GM19372 (cell line): ENCODE data around the gene SCARF2.

ENCODE experiments used
- ATAC-seq: cut with Tn5 transposase; IDR thresholded peaks from one replicate; pipeline ENCODE4 v1.9.1; 2021; ENCODE audit warnings: mild to moderate bottlenecking, low read depth, moderate library complexity; ENCODE audit not compliant: unreplicated experiment

SCARF2 gene

DNA sequence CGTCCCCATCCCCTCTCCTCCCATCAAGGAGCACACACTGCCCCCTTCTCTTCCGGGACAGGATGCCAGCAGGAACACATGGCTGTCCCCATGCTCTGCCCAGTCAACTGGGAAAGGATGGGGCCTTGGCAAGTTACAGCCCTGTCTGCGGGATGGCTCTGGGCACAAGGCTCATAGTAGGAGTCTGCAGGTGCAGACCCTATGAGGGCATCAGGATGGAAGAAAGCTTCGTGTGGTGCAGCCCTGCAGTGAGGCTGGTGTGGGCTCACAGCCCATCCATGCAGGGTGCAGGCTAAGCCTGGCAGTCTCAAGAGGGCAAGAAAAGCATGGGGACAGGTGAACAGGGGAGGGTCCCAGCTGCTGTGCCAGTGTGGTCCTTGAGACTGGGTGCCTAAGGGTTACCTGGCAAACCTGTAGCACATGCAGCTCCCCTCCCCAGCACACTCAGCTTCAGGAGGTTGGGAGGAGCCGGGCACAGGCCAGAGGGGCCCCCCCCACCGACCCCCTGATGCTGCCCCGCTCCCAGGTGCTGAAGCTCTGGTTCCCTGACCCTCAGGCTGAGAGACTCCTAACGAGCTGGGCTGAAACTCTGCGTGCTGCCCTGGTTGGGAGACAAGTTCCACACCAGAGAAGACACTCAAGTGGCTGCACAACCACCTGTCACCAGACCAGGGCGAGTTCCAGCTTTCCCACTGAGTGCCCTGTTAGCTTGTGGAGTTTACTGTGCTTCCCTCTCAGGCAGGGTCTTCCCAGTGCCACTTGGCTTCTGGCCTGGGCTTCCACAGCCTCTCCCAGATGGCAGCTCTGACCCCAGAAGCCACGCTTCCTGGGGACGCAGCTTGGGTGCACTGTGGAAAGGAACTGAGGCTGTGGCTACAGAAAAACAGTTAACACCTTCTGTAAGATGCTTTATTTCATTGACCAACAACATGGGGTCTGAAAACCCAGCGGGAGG, 3.3 kb upstream of the SCARF2 start:
- no peak for ATAC-seq

DNA sequence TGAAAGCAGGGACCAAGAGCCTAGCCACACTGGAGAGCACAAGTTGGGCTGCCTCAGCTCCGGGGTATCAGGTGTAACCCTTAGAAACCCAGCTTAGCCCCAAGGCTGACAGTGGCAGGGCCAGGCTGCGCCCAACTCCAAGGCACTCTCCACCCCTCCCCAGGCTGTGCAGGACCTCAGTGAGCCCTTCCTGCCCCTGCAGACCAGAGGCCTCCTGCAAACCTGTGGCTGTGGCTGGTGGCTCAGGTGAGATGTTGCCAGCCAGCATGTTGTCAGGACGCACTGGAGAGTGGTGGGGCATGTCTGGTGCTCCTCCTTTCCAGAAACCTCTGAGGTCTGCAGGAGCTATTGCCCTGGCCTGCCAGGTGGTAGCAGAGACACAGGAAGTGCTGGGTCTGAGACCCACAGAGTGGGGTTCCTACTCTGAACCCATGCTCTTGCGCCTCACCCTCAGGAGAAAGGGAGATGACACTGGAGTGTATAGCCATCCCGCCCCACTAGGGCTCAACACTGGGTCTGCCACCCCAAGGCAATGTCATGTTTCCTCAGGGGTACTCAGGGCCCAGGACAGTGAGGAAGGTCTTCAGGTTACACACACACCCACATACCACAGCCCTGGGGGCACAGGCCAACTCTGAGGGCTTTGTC, 2.4 kb upstream of the SCARF2 start:
- ATAC-seq: no peak

DNA sequence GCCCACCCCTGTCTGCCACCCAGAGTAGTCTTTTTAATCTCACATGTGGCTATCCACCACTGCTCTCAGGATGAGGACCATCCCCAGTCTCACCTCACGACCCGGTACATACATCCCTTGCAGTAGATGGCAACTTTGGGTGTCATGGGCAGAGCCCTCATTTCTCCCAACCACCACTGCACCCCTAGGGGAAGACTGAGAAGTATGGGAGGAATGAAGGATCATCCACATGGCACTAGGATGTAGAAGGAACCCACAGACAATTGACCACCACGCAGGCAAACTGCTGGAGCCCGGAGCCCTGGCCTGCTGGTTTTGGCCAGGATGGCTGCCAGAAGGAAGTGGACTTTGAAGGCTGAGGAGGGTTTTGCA, 1.9 kb upstream of the SCARF2 start:
- ATAC-seq: no peak

DNA sequence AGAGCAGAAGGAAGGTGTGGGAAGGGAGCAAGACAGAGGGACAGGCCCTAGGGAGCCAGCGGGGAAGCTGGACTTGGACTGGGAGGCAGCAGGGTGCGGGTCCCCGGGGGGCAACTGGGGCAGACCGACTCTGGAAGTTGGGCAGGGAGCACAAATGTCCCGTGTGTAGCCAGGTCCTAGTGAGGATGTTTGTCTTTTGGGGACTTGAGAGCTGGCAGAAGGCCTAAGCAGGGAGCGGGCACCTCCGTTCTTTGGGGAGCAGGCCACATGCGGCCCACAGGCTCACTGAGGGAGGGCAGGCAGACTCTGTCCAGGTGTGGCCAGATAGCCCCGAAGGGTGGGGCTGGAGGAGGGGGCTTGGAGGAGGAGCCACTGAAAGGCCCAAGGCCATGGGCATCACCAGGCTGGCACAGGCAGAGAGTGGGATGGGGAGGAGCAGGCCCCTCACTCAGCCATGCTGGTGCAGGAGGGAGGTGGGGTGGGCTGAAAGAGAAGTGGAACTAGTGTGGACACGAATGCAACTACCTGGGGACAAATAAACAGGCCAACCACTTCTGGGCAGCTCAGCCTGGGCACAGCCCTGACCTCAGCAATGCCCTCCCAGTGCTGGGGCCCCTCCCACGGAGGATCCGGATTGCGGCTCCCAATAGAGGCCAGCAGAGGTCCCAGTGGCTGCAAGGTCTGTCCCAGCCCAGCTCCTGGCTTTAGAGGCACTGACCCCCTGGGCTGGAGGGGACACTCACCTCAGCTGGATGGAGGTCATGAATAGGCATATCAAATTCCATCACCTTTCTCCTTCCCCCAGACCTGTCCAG, 1.3 kb upstream of the SCARF2 start:
- no peak for ATAC-seq

DNA sequence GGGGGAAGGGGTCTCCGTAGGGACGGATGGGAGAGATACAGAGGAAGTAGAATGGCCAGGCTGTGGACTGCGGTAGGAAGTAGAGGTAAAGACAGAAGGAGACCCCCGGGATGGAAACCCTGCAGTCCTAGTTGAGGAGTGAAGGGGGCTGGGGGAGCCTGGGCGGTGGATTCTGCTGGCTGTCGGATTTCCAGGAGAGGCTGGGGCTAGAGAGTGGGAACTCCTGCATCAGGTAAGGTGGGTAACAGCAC, 727 bp upstream of the SCARF2 start:
- no peak for ATAC-seq

DNA sequence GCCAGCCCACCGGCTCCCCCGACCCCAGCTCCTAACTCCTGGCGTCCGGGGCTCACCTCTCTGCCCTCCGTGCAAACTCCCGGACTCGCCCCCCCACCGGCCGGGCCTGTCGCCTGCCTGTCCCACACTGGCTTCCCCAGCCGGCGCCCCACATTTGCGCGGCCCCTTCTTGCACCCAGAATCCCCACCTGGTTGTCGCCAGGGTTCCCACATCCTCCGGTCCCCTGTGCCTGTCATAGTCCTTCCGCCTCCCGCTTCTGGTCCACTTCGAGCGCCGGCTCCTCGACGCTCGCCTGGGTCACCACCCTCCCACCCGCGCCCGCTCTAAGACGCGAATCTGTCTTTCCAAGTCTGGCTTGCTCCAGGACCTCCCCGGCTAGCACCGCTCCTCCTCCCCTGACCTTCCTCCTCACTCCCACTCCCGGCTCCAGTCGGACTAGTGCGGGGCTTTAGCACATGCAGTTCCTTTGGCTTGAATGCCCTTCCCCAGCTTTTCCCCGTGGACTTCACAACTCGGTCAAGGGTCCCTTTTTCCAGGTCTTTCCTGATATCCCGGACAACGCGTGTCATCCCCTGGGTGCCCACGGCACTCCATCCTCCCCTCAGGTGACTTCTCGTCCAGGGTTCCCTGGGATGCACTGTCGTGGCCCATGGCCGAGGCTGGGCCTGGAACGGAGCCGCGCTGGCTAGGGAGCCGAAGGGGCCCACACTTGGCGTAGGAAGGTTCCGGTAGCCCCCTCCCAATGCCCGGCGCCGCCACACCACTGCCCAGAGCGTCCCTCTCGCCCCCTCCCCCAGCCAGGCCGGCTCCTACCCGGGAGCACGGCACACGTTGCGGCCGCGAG, 635 bp downstream of the SCARF2 start:
- no peak for ATAC-seq

DNA sequence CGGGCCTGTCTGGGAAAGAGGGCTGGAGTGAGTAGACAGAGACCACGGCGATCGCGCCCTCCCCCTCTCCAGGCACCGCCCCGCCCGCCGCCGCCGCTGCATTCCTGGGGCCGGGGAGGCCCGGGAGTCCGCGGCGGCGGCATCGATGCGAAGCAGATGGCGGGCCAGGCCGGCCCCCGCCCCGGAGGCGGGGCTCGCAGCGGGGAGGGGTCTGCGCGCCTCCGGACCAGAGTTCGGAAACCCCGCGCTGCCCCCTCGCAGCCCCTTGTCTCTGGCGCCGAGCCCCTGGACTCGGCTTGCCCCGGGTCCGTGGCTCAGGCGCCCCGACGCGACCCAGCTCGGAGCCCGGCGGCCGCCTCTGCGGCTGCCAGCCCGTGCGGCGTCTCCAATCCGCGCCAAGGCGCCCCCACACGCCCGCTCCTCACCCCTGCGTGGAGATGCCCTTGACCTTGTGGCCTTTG, 1.3 kb downstream of the SCARF2 start:
- no peak for ATAC-seq

DNA sequence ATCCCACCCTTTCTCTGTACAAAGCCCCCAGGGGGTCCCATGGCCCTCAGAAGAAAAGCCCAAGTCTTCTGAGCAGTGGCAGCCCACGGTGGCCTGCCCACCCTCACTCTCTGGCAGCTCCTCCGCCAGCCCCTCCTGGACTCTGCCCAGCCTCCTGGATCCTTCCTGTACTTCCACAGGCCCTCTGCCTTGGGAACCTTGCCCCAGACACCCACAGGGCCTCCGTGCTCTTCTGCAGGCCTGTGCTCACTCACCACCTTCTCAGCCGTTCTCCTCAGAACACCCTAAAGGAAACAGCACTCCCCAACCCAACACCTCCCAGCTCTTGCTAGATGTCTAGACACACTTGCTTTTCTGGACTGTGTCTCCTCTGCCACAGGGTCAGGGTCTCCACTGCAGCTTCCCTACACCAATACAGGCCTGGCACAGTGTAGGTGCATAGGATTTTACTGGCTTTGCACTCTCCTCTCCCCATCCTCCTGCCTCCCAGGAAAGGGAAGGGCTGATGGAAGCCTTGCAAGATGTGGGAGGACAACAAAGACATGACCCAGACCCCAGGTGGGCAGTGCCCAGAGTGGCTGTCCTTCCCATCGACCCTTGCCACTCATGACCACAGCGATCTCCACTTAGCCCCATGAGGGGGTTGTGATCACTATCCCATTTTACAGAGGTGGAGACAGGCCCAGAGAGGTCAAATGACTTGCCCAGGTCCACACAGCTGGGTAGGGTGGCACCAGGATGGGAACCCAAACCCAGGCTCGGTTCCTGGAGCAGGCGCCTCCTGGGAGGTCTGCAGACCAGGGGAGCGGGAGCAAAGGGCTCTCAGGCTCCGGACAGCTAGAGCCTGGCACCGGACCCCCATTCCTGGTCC, 2.0 kb downstream of the SCARF2 start:
- ATAC-seq: no peak

DNA sequence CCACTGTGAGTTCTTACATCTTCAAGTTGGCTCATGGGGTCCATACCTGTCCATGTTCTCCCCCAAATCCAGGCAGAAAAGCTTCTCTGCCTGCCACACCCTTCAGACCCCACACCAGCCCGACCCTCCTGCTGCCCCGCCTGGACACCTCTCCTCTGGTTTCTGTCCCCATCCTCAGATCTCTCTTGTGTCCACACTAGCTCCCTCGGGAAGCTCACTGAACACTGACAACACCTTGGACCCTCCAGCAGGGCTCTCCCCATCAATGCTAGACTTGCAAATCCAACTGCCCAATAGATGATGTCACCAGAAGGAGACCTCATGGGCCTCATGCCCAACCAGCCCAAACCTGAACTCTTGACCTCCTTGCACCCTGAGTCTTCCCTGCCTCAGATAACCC, 2.9 kb downstream of the SCARF2 start:
- ATAC-seq: no peak

DNA sequence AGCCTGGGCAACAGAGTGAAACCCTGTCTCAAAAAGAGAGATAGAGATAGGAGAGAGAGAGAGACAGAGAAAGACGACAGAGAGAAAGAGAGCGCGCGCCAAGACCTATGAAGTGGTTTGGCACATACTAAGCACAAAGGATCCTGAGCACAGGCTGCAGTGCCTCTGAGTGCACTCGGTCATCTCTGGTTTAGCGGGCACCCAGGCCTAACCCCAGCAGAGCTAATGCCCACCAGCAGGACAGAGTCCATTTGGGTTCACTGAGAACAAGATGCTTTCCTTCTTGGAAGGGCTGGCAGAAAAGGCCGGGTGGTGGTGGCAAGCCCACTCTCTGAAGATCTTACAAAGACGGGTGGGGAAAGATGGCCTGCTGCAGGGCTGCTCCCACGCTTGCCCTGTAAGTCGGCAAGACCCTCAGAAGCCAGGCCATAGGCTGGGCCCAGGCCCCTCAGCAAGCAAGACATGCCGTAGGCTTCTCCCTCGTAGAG, 3.3 kb downstream of the SCARF2 start:
- ATAC-seq: no peak

DNA sequence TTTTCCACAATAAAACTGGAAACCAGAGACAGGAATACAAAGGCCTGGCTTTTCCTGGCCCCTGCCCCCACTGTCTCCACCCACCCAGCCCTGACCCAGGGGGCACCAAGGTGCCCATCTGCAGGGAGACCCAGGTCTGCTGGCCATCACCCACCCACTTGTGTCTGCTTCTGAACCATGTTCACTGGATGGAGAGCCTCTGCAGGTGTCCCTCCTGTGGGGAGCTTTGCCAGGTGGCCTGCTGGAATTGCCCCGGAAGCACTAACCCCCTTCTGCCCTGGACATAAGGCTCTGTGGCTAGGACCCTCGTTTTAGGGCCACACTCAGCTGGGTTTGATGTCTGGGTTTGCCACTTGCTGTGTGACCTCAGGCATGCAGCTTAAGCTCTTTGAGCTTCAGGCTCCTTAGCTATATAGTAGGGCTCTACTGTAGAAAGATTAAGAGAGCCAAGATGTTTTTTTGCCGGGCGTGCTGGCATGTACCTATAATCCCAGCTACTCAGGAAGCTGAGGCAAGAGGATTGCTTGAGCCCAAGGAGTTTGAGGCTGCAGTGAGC, 3.9 kb downstream of the SCARF2 start:
- no peak for ATAC-seq

DNA sequence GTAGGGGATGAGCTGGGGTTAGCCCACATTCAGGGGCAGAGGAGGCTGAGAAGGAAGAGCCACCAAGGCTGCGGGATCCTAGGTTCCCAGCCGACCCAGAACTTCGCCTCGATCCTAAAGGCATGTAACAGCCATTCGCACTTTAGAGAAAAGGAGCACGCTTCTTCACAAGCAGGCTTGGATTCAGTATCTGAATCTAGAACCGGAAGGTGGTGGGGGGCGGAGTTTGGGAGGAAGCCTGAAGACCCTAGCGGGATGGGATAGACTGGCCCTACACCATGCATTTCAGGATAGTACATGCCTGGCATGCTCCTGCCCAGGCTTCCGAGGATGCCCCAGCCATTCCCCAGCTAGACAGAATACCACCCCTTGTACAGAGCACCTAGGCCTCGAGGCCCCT, 4.4 kb downstream of the SCARF2 start:
- ATAC-seq: no peak

DNA sequence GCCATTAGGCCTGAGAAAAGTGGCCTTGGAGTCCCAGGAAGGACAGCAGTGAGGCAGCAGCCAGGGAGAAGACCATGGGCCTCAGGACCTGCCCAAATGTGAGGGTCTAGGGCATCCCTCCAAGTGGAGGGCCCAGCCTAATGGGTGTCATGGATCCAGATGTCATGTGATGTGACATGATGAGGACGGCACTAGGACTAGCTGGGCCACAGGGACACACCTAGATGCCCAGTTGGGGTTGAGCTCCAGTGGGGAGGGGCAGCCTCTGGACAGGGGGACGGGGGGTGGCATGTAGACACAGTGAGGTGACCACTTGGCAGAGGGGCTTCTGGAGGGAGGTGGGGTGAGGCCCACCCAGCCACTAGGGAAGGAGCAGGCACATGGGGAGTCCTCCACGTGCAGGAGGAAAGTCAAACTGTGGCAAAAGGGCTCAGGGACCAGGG, 5.4 kb downstream of the SCARF2 start:
- no peak for ATAC-seq

DNA sequence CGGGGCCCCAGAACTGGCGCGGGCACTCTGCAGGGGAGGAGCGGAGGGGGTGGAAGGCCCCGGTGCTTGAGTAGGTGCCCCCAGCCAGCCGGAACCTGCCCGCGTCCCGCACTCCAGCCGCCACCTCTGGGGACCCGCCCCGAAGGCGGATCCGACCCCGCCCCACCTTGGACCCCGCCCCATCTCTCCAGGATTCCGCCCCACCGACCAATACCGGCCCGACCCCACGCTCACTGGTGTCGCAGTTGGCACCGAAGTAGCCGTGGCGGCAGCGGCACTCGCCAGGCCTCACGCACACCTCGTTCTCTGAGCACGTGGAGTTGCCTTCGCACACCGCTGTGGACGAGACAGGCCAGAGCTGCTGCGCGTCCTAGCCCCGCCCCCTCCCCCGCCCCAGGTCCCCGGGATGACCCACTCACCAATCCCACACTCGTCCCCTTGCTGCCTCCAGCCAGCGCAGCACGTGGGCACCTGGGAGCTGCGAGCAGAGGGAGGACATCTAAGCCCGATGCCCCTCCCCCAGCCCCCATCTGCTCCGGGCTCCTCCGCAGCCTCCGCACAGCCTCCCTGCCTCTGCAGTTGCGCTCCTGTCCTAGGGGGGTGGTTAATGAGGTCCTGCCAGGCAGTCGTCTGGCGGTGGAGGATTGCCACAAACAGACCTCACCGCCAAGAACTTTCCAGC, 6.0 kb downstream of the SCARF2 start:
- ATAC-seq: no peak

DNA sequence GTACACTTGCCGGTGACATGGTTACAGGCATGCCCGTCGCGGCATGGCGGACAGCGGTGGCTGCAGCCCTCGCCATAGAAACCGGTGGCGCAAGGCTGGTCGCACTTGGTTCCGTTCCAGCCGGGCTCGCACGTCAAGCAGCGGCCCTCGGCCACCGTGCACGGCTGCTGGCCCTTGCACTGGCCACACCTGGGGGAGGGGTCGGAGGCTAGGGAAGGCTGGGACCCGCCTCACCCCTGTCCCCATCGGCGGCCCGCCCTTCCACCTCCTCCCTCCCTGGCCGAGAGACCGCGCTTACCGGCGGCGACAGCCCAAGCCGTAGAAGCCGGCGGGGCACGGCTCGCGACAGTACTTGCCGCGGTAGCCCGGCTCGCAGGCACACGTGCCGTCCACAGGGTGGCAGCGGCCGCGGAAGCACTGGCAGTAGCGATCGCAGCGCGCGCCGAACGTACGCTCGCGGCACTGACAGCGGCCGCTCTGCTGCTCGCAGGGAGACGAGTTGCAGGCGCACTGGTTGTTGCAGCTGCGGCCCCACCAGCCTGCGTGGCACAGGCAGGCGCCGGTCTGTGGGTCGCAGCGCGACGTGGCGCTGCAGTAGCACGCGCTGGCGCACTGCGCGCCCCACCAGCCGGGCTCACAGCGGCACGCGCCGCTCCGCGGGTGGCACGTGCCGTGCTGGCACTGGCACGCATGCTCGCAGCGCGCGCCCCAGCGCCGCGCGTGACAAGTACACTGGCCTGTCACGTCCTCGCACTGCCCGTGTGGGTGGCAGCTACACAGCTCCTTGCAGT, 6.7 kb downstream of the SCARF2 start:
- ATAC-seq: no peak

DNA sequence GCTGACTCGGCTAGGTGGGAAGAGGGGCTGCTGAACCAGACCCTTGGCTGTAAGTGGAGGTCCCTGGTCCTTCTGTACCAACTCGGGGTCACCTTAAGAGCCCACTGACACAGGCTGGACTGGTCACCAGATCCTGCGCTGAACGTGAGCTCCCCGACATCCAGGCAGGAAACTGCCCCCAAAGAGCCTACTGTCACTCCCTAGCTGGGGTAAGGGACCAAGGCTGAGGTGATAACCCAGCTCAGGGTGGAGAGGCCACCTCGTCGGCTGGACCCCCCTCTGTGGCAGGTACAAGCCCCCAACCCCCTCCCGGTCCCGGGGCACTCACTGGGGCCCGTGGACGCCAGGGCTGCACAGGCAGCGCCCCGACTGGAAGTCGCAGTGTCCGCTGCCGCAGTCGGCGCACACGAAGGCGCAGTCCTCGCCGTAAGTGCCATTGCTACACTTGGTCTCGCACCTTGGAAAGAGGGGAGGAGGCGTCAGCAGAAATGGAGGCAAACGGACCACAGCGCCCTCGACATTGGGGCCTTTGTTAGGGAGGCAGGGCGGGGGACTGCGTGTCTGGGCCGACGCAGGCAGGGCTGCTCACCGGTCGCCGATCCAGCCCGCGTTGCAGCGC, 7.4 kb downstream of the SCARF2 start:
- no peak for ATAC-seq
